Sigmoid colon (tissue), 7 donors: Measurements from ENCODE around the gene CDH23. TPM values are rescaled to one million over a fixed set of nuclear protein-coding genes. Genes with fewer than 3 reads are reported as not detected.

Experiments used
- DNase-seq: peaks from one replicate; pipeline ENCODE4 v3.0.0-alpha.2; 2019
- H3K27ac ChIP-seq, 4 donors: fragments of 200-600 bp; sonication (generic); one replicate each; pipeline ENCODE4 v1.5.1; 2016 to 2019; ENCODE audit warnings: mild to moderate bottlenecking in 1 of 4
- H3K27me3 ChIP-seq, 3 donors: fragments of 200-600 bp; sonication (generic); one replicate each; pipeline ENCODE4 v1.5.1; 2019; ENCODE audit warnings: mild to moderate bottlenecking in 1 of 3
- H3K36me3 ChIP-seq, 4 donors: fragments of 200-600 bp; sonication (generic); one replicate each; pipeline ENCODE4 v1.5.1; 2016 to 2019
- H3K4me1 ChIP-seq, 4 donors: fragments of 200-600 bp; sonication (generic); one replicate each; pipeline ENCODE4 v1.5.1; 2017 to 2019
- H3K4me3 ChIP-seq, 4 donors: fragments of 200-600 bp; sonication (generic); one replicate each; pipeline ENCODE4 v1.5.1; 2017 to 2019; ENCODE audit warnings: mild to moderate bottlenecking in 2 of 4, moderate library complexity in 1 of 4
- H3K9me3 ChIP-seq, 4 donors: fragments of 200-600 bp in 3 of 4; sonication (generic) in 3 of 4; one replicate each; pipeline versions ENCODE4 v1.5.1 to v1.6.1; 2013 to 2019
- EP300 ChIP-seq, 4 donors: sonication (generic); formaldehyde crosslinking; IDR thresholded peaks; one replicate each; pipeline ENCODE4 v1.6.1; 2017; ENCODE audit warnings: antibody characterized with exemption in 4 of 4
- POLR2A ChIP-seq, 2 donors: fragments of 450-650 bp; IDR thresholded peaks; one replicate each; pipeline ENCODE4 v1.6.1; 2016; ENCODE audit warnings: antibody characterized with exemption in 2 of 2, mild to moderate bottlenecking in 2 of 2, moderate library complexity in 2 of 2
- POLR2AphosphoS5 ChIP-seq, 4 donors: sonication (generic); formaldehyde crosslinking; IDR thresholded peaks; one replicate each; pipeline ENCODE4 v1.6.1; 2017; ENCODE audit warnings: antibody characterized with exemption in 4 of 4
- WGBS, 2 donors: extraction: QIAGEN DNeasy Blood & Tissue Kit; methylation state at CpG; one replicate each; pipeline ENCODE4 v1.1.7; 2013; 5-methylcytosine and 5-hydroxymethylcytosine counted together
- intact Hi-C: fragments of 100-400 bp; cut with DNase I; formaldehyde crosslinking; loops from one replicate; pipeline ENCODE4 v1.15.1; 2023
- polyA plus RNA-seq, 3 donors: library from polyadenylated mRNA; stranded (reverse); fragments of 200-250 nt; gene quantifications; one replicate each; pipeline ENCODE4 v1.2.3, GENCODE V29; 2013
- total RNA-seq, 4 donors: library from RNA; depleted of rRNA; stranded (reverse); fragments of >200 nt; gene quantifications; one replicate each; pipeline ENCODE4 v1.1.0, GENCODE V29; 2016
- TF ChIP-seq, protein P1 (sequence below), 4 experiments: fragments of 450-650 bp in 3 of 4; fragments of 200-600 bp in 1 of 4; IDR thresholded peaks; one replicate each; pipeline ENCODE4 v1.5.1; 2016 to 2019; ENCODE audit warnings: antibody characterized with exemption in 4 of 4, mild to moderate bottlenecking in 3 of 4, moderate library complexity in 2 of 4
- donor health status: healthy with polysubstance abuse.
- donor health status: Bipolar disorder and iron deficiency.
- donor health status: healthy.

CDH23 gene
- total and polyA plus RNA-seq, 7 donors: 1.5 to 7.2 (median 3.0) TPM

GRCh38 chr10:71819985-71820384 is 423.3 kb downstream of the CDH23 start:
- no peak for DNase-seq
- H3K4me1 ChIP-seq: no peaks in the 10 kb centered on the region
- intact Hi-C loops: no loop called here
- peaks cover 55 to 100% (median 85%) of the 10 kb centered on the region in 4 donors for H3K36me3 ChIP-seq
- no peak overlapping the region for H3K27ac ChIP-seq
- no peaks in the 10 kb centered on the region for H3K27me3 ChIP-seq
- no peak for TF ChIP-seq EP300 (IDR thresholded peaks at IDR 0.05)
- TF ChIP-seq POLR2A (IDR thresholded peaks at IDR 0.05): no peak
- no peak for TF ChIP-seq POLR2AphosphoS5 (IDR thresholded peaks at IDR 0.05)
- TF ChIP-seq, protein P1, sequence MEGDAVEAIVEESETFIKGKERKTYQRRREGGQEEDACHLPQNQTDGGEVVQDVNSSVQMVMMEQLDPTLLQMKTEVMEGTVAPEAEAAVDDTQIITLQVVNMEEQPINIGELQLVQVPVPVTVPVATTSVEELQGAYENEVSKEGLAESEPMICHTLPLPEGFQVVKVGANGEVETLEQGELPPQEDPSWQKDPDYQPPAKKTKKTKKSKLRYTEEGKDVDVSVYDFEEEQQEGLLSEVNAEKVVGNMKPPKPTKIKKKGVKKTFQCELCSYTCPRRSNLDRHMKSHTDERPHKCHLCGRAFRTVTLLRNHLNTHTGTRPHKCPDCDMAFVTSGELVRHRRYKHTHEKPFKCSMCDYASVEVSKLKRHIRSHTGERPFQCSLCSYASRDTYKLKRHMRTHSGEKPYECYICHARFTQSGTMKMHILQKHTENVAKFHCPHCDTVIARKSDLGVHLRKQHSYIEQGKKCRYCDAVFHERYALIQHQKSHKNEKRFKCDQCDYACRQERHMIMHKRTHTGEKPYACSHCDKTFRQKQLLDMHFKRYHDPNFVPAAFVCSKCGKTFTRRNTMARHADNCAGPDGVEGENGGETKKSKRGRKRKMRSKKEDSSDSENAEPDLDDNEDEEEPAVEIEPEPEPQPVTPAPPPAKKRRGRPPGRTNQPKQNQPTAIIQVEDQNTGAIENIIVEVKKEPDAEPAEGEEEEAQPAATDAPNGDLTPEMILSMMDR (IDR thresholded peaks at IDR 0.05): no peak
- 83 to 84% methylated on average over 6 of the region's 6 CpGs for WGBS, 2 donors
- H3K9me3 ChIP-seq: no peaks in the 10 kb centered on the region
- no peak overlapping the region for H3K4me3 ChIP-seq

DNA sequence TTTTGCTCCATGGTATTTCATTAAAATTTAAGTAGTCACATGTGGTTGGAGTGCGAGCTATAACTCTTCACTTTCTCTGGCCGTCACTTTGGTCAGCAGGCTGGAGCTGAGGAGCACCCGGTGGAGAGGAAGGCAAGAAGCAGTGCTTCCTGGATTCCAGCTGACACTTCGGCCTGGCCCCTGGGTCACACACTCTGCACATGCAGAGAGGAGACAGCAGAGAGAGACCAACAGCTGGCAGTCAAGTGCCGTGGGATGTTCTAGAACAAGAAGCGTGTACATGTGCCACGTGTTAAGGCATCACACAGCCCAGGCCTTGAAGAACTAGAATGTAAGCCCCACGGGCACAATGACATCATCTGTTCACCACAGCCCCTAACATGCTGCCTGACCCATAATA is 424.2 kb downstream of the CDH23 start:
- H3K4me3 ChIP-seq: no peak overlapping the region
- peaks cover 65 to 100% (median 87%) of the 10 kb centered on the region in 4 donors for H3K36me3 ChIP-seq
- no peak overlapping the region for H3K27ac ChIP-seq
- WGBS, 2 donors: 91 to 92% methylated on average over 8 of the region's 8 CpGs
- H3K9me3 ChIP-seq: no peaks in the 10 kb centered on the region
- no peaks in the 10 kb centered on the region for H3K27me3 ChIP-seq
- no peak for DNase-seq
- TF ChIP-seq POLR2AphosphoS5 (IDR thresholded peaks at IDR 0.05): no peak
- TF ChIP-seq, protein P1 (IDR thresholded peaks at IDR 0.05): no peak
- no peak for TF ChIP-seq EP300 (IDR thresholded peaks at IDR 0.05)
- no peak for TF ChIP-seq POLR2A (IDR thresholded peaks at IDR 0.05)
- no peaks in the 10 kb centered on the region for H3K4me1 ChIP-seq
- intact Hi-C loops: no loop called here

DNA sequence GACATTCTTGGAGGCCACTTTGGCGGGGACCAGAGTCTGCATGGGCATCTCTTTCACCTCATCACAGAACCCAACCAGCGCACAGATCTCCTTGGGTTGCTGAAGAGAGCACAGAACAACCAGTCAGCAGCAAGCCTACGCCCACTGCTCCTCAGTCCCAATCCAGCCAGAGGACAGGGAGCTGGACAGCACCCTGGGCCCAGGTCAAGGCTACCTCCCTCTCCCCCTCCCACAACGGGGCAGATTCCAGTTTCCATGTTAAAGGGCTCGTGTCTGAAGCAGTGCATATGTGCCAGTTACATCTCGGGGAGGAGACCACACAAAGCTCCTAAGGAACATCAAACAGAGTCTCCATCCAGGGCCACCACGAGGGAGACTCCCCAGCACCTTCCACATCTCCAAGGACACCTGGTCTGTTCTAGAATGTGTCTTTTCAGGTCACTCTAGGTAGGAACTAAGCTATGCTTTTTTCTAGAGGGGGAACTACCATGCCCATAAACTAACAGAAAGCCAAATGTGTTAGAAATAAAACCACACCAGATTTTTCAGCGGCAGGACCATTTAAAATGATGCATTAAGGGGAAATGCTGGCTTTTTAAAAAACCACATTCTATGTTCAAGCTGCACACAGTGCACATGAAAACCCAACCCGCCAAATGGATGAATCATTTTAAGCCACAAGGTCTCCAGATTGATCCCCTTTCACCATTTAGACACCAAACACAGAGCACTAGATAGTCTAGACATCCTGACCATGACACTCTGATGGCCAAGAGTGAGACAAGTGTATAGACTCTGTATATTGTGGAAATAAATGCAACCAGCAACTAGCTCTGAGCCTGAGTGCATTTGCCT is 425.4 kb downstream of the CDH23 start:
- Histone ChIP-seq H3K27ac (no peak overlapping the region), H3K4me1 (no peaks in the 10 kb centered on the region), H3K9me3 (no peaks in the 10 kb centered on the region), H3K4me3 (no peak overlapping the region), H3K27me3 (no peaks in the 10 kb centered on the region), H3K36me3 (peaks cover 70 to 100% (median 91%) of the 10 kb centered on the region in 4 donors)
- no peak for DNase-seq
- 80 to 83% methylated on average over 9 of the region's 9 CpGs for WGBS, 2 donors
- TF ChIP-seq POLR2A (IDR thresholded peaks at IDR 0.05): no peak
- TF ChIP-seq, protein P1 (IDR thresholded peaks at IDR 0.05): no peak
- no peak for TF ChIP-seq EP300 (IDR thresholded peaks at IDR 0.05)
- TF ChIP-seq POLR2AphosphoS5 (IDR thresholded peaks at IDR 0.05): no peak
- intact Hi-C loops: no loop called here

DNA sequence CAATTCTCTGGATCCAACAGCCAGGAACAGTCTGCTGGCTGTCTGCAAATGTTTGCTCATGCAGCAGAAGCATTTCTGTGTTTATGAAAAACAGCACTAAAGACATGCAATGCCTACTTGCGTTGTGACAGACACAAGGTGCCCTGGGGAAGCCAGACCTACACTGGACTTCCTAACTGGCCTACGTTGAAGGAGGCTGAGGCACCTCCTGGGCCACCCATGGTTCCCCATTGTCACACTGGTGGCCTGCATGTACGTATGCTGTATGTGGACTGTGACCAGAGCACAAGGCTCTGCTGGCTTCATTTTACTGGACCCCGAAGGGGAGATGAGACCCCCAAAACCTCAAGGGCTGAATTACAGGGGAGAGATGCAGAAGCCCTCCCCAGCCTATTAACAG is 426.6 kb downstream of the CDH23 start:
- no peaks in the 10 kb centered on the region for H3K9me3 ChIP-seq
- 90 to 91% methylated on average over 4 of the region's 4 CpGs for WGBS, 2 donors
- H3K36me3 ChIP-seq: peaks cover 71 to 100% (median 91%) of the 10 kb centered on the region in 4 donors
- no peak overlapping the region for H3K4me3 ChIP-seq
- DNase-seq: no peak
- H3K27ac ChIP-seq: no peak overlapping the region
- TF ChIP-seq EP300 (IDR thresholded peaks at IDR 0.05) (no peak), POLR2A (IDR thresholded peaks at IDR 0.05) (no peak), POLR2AphosphoS5 (IDR thresholded peaks at IDR 0.05) (no peak)
- TF ChIP-seq, protein P1 (IDR thresholded peaks at IDR 0.05): no peak
- H3K4me1 ChIP-seq: no peaks in the 10 kb centered on the region
- H3K27me3 ChIP-seq: no peaks in the 10 kb centered on the region
- intact Hi-C loops: no loop called here
